ENCODE results near the gene GIMD1.
"Not testable (repeated sequence)": the region's sequence is repeated elsewhere in the genome, so short reads cannot be mapped to it uniquely, and the experiment has no call there.

The GIMD1 gene

DNA sequence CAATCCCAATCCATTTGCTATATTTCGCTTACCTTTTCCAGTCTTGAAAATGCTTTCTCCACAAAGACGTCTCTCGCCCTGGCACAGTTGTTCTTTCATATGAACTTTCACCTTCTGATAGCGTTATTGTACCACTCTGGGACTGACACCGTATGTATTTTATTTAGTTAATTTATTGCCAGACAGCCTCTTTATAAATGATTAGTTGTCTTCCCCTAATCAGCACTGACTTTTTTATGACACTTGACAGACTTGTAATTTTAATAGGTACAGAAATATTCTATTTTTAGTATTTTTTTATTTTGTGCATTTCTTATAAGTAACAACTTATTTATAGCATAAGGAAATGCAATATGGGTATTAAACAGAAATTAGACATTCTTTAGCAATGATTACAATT, at the start of gene GIMD1:
TSS of gene GIMD1 (minus strand) at position 101 of the 400 bp plus-strand sequence. CDS start 1,343 bp downstream, outside the sequence.
- no peak for DNase-seq

DNA sequence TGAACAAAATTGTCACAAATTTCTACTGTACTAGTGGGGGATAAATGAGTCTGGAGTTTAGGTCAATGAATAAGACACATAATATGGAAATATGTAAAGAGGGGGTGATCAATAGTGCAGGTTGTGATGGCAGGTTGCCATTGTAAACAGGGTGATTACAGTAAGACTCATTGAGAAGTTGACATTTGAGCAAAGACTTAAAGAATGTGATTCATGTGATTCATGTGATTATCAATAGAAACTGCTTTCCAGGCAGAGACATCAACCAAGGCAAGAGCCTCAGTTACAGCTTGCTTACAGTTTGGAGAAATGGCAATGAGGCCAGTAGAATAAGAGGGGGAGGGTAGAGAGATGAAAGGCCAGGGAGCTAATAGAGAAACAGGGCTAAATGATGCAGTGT, 45.8 kb upstream of the GIMD1 start:
- DNase-seq = peak; percentile 41

DNA sequence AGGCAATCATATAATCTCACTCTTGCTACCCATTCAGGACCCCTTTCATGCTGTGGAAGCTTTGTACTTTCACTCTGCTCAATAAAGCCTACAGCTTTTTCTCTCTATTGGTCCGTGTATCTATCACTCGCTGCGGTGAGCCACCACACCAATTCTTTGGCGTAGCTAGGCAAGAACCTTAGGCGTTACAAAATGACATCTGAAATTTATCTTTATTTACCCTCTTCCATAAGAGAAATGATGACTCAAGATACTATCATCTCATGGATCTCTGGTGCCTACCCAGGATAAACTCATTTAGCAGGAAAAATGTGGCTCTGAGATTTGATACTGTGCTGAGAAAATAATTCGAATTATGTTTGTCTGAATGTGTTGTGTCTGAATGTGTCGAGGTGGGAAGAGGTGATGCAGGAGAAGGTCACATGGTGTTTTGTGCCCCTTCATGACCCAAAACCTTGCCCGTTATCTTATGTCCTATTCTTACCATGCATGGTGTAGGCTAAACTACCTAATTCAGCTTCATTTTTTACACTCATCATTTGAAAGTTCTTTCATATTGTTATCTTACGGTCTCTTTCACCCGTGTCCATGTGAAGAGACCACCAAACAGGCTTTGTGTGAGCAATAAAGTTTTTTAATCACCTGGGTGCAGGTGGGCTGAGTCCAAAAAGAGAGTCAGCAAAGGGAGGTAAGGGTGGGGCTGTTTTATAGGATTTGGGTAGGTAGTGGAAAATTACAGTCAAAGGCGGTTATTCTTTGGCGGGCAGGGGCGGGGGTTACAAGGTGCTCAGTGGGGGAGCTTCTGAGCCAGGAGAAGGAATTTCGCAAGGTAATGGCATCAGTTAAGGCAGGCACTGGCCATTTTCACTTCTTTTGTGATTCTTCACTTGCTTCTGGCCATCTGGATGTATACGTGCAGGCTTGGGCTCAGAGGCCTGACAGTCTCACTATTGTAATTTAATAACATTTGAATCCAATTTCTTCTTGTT, 41.6 kb upstream of the GIMD1 start:
- peak; percentile 54 for DNase-seq

DNA sequence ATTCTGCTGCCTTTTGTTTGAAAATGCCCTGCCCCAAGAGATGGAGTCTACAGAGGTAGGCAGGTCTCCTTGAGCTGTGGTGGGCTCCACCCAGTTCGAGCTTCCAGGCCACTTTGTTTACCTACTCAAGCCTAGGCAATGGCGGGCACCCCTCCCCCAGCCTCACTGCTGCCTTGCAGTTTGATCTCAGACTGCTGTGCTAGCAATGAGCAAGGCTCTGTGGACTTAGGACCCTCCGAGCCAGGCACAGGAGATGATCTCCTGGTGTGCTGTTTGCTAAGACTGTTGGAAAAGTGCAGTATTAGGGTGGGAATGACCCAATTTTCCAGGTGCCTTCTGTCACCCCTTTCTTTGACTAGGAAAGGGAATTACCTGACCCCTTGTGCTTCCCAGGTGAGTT, 39.4 kb upstream of the GIMD1 start:
- DNase-seq = not testable (repeated sequence)

DNA sequence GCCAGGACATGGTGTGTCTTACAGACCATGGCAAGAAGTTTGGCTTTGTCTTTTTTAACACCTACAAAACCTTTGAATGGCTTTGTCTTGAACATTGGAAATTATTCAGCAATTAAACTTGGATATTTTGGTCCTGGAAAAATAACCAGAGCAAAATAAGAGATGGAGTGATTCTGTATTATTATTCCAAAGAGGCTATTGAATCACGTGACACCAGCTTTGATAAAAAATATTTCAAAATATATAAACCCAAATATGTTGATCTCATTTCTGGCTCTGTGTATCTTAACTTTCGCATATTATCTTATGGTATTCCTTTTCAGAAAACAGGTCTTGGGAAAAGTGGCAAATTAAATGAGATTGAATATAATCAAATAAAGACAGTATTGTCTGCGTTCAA, 32.6 kb upstream of the GIMD1 start:
- no peak for DNase-seq

DNA sequence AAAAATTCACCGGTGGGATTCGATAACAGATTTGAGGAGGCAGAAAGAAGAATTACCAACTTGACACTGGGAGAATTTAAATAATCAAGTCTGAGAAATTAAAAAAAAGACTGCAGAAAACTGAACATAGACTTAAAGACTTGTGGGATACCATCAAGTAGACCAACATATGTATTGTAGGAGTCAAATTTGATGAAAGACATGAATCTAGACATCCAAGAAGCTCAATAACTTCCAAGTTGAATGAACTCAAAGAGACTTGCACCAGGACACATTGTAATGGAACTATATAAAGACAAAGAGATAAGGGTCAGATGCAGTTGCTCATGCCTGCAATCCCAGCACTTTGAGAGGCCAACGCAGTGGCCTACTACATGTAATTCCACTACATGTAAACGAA, 30.3 kb upstream of the GIMD1 start:
- DNase-seq = not testable (repeated sequence)

DNA sequence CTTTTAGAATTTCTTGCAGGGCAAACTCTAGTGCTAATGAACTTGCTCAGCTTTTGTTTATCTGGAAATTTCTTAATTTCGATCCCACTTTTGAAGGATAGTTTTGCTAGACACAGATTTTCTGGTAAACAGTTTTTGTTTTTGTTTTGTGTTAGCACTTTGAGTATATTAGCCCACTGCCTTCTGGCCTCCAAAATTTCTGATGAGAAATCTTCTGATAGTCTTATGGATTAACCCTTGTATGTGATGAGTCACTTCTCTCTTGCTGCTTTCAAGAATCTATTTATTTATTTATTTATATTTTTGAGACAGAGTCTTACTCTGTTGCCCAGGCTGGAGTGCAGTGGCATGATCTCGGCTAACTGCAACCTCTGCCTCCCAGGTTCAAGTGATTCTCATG, 27.0 kb upstream of the GIMD1 start:
- DNase-seq = no peak

DNA sequence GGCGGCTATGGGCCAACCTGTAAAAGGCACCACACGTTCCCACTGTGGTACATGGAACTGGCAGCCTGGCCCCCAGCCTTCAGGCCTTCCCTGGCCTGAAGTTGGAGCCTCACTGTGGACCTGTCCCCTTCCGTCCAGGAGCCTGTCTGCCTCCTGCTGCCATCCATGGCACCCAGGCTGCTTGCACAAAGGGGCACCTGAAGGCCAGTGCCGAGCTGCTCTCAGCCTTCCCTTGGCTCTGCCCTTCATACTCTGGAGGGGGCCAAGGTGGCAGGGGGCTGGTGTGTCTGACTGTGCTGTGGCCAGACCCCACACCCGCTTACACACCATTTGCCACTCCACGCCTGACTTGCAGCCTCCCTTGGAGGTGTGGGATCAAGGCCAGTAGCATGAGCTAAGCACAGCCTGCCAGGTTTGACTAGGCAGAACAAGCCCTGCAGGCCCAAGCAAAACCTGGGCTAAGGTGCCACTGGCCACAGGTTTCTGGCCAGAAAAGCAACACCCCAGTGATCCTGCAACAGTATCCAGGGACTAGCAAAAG, 17.3 kb upstream of the GIMD1 start:
- DNase-seq = no peak

DNA sequence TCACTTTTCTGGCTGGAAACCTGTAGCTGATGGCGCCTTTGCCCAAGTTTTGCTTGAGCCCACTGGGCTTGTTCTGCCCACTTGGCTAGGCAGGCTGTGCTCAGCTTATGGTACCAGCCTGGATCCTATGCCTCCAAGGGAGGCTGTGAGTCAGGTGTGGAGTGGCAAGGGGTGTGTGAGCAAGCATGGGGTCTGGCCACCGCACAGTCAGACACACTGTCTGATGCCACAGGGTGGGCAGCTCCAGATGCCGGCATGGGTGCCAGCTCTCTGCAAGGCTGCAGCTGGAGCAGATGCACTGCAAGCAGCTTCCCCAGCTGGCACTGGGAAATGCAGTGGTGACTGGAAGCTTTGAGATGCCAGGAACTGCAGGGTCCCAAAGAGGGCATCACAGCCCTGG, 16.3 kb upstream of the GIMD1 start:
- no peak for DNase-seq

DNA sequence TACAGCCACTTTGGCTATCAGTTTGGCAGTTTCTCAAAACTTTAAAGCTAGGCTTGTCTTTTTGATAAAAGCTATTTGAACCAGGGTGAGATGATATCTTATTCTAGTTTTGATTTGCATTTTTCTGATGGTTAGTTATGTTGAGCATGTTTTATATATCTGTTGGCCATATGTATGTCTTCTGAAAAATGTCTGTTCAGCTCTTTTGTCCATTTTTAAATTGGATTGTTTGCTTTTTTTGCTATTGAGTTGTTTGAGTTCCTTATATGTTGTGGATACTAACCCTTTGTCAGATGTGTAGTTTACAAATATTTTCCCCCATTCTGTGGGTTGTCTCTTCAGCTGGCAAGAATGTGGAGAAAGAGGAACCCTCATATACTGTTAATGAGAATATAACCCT, 11.6 kb upstream of the GIMD1 start:
- no peak for DNase-seq

DNA sequence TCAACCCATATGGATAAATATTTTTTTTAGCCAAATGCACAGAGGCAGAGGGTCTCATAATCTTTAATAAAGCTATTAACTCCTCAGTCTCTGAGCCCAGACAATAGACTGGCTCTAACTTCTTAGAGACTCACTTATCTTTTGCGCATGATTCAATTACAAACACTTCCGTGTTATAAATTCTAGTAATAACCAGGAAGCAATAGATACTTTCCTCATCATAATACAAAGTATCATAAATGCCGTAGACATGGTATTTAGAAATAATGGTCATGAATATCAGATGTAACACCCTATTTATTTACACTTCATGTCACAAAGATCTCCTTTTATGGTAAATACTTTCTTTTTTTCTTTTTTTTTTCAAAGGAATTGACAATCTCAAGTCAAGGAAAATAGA, 4.4 kb upstream of the GIMD1 start:
- DNase-seq = no peak

DNA sequence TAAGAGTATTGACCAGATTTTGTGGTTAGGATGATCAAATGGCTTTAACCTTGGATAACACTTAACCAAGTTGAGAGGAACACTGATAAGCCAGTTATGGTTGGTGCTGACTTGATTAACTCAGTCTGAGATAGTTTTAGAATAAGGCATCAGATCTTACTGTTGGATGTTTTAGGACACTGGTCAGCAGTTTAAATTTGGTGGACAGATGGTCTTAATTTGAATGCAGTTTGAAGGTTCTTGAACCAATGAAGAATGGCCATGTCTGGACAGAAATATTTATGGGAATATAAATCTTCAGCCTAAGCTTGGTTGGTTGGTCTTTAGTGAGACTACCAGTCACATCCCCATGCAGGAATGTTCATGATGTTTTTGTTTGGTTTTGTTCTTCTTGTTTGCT, 2.6 kb upstream of the GIMD1 start:
- DNase-seq = no peak

DNA sequence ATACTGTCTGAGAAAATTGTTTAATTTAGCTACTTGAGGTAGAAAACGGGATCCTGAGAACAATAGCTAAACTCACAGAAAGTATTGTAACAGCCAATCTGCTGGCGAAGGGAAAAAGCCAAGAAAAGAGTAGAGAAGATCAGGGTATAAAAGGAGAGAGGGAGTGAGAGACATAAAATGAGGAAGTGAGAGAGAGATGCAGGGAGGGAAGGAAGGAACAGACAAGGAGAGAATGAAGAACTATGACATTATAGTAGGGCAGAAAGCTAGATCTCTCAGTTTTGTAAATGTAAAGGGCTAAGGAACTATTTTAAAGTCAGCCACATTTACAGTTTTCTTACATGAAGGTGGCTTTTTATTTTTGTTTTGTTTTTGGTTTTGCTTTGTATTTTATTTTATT, 1.6 kb upstream of the GIMD1 start:
- no peak for DNase-seq

DNA sequence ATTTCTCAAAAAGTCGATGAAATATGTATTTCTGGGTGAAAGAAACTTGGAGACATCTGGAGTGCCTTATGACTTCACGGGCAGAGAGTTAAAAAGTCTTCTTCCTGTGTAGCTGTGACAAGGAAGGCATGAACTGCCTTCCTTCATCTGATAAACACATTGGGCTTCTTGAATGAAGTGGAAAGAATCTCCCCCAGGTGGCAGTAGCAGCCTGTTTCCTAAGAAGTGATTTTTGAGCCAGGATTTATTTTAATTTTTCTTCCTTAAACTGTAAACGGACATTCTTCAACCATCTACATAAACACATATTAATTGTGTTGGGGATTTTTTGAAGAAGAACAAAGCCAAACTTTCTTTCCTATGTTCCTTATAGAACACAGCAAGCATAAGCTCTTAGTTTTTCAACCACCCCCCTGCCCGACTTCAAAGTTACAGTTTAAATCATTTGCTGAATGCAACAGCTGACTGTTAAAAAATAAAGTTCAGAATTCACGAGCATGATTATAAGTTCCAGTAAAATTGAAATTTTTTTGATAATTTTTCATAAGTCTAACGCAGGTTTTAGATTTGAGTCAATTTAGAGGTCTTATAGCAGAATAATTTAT, 980 bp upstream of the GIMD1 start:
- peak; percentile 84 for DNase-seq

DNA sequence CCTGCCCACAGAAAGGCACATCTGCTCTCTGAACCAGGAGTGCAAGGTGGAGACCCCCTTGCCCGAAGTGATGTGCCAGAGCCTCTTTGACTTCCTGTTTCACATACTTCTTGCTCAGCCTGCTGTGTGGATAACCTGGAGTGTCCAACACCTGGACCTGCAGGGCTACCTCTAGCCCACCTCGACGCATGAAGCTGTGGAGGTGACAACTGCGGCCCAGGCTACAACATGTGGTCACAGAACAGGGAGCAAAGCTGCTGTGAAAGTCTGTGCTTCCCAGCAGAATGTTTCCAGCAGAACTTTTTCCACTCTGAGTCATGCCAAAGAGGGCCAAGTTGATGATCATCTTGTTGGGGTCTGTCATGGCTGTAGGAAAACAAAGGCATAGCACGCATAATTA, 1.5 kb downstream of the GIMD1 start:
- DNase-seq = no peak

DNA sequence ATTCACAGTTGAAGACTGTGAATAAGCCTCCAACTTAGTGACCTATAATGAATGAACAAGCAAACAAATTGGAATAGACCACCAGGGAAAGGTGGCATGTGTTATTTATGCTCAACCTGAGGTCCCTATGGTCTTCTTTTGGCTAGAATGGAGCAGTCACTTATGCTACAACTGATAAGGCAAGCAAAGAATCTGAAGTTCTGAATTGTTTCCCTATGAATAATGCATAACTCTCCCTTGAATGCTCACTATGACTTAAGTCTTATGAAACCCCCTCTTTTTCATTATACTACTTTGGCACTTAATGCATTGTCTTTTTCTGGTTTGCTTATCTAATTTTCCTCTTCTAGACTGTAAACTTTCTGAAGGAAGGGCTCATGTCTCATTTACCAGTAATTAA, 2.6 kb downstream of the GIMD1 start:
- DNase-seq = peak; percentile 70

DNA sequence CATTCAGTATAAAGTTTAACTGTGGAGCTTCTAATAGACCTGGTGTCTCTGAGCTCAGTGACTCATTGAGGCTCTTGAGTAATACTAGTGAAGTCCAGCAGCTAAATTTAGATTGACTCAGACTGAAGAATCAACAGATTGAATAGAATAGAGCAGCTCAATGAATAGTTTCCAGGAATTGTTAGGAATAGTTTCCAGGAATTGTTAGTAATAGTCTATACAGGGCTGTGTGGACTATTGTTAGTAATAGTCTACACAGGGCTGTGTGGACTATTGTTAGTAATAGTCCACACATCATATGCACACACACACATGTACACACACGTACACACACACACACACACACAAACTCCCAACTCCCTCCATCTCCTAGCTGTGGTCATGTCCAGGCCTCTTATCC, 3.0 kb downstream of the GIMD1 start:
- DNase-seq = peak; percentile 87

DNA sequence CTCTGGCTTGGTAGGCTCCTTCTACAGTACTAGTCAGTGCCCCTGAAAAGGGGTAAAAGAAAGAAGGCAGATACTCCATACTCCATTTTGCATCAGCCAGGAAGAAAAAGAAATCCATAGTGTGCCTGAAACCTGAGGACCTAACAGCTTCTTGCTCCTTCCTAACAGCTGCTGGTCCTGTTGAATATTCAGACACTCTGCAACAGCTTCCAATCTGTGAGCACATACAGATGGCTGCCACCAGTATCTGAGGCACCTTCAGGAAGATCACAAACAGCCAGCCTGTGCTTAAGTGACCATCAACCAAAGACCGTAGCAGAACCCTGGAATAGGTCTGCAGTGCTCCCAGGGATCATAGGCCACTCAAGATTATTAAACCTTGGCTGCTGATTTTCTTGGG, 4.3 kb downstream of the GIMD1 start:
- DNase-seq = no peak

DNA sequence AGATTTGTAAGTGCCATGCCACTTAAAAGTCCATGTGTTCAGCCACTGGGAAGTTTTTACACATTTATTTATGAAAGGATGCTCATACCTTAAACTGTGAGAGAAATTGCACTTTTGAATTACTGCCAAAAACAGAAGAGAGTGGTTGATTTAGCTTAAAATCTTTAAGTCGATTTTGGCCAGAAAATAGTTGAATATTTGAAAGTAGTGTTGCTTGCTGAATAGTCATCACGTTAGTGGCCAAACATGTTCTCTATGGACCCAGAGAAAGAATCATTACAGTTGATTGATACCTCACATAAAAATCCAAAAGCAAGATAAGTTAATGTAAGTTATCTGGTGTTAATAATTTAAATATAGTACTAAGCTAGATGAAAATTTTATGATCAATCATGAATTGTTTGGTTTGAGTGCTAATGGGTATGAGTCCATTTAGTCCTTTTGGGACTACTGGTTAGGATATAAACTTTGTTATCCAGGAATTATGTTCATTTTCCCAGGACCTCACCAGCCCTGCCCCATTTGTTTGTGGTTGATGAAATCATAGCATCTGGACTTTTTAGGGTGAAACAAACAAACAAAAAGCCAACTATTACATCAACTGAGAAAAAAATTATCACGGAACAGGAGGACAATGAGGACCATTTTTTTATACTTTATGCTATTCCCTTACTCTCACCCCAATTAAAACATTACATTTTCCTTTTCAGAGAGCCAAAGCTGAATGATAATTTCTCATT, 6.3 kb downstream of the GIMD1 start:
- DNase-seq = no peak

DNA sequence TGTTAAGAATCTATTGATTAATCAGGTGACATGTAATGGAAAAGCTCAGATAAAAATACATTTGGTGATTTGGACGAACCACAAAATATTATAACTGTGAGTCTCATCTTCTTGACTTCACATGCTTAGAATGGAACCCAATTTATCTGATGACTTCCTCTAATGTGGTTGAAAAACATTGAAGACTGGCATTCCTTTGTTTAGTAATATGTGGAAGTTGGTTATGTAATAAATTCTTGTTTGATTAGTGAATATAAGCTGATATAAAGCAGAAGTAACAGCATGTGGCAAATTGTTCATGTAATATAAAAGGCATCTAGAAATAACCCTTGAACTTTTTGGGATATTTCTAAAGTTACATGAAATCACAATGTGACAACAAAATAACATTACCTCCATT, 9.7 kb downstream of the GIMD1 start:
- peak; percentile 86 for DNase-seq

DNA sequence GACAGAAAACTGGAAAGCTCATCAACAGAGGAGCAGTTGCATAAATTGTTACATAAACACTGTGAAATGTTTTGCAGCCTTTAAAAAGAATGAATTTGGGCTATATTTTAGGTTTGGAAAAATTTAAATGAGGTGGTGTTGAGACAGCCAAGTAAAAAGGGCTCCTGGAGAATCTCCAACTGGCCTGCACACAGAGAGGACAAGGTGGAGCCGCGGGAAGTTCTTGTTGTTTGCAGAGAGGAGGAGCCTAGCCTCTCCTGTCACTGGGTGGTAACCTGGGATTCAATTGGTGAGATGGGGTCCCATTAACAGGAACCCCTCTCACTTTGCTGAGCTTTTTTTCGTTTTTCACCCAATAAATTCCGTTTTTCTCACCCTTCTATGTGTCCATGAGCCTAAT, 13.4 kb downstream of the GIMD1 start:
- DNase-seq = no peak

DNA sequence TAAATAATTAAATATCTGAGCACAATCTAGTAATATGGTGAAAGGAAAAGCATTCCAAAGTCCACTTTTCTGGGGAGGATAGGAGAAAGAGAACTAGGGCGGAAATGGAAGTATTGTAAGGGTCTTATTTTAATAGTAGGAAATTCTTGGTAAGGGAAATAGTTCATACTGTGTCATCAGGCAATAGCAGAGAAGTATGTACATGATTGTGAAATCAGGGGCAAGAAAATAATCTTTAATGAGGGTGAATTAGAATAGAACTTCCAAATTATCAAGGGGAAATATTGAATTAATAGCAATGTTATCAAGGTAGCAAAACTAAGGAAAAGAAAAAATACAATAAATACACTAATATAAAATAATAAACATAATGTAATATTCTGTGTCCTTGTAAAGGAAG, 14.8 kb downstream of the GIMD1 start:
- DNase-seq = no peak

DNA sequence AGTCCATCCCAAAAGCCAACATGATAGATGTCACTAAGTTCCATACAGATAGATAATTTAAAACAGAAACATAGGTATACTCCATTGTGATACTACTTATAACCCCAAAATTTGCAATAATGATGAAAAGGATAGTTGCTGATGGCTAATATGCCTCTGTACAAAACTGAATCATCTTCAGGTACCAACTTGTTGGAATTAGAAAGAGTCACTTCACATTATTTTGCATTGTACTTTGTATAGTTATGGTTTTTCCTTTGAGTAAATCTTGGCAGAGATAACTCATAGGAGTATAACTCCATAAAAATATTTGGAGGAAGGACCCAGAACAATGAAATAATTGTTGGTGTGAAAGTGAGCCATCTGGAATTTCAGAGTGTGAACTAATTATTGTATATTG, 17.6 kb downstream of the GIMD1 start:
- DNase-seq = no peak
